Erythroblast (primary cell): ENCODE measurements around the gene AFDN.

Source experiments
- GATA1 ChIP-seq: IDR thresholded peaks from 2 replicates; pipeline ENCODE4 v1.6.1; 2011; ENCODE audit warnings: low read depth, mild to moderate bottlenecking, control low read depth, low read length, moderate library complexity
- POLR2A ChIP-seq: IDR thresholded peaks from 2 replicates; pipeline ENCODE4 v1.6.1; 2011; ENCODE audit warnings: mild to moderate bottlenecking, low read length

DNA sequence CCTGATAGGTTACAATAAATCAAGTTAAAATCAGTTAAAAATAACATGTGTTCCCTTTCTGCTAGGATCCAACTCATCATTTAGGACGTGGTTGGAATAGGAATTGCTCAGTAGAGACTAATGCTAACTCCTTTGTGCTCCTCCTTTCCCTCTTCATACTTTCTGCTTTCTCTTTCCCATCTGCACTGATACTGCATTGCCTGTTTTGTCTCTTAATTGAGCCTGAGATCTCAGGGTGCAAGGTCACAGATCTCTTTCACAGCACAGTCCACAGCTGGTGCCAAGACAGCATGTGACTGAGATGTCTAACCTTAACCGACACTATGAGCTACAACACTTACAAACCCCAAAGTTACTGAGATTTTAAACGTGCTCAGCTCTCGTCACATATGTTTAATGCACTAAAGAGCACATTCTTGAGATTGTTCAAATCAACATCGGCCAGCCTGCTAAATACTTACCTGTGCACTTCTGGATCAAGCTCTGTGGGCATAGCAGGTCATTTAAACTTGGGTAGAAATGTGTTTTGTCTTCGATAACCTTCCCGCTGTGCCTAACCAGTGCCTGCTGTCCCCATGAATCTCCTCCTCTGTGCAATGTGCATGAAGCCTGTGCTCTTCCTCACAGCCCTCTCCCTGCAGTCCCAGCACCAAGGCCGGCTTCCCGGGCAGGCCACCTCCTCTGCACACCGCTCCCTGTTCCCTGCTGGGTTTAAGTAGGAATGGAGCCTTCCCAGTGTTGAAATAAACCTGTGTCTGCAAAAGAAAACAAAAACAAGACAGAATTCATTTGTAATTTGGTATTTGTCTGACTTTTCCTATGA is 39.6 kb upstream of the AFDN start:
- TF ChIP-seq POLR2A (no peak), GATA1 (no peak)
